DMS53 treated with DMSO at 0.1 percent for 48 hours (cell line): Measurements from ENCODE around the gene CHD9.

ENCODE experiments used
- DNase-seq: peaks from one replicate; lab custom pipeline; 2025; ENCODE audit not compliant: unreplicated experiment; lab: John Stamatoyannopoulos, UW

Gene CHD9

GRCh38 chr16:53356478-53357207 is 301.9 kb downstream of the CHD9 start:
- DNase-seq: no peak

GRCh38 chr16:53357208-53357586 is 302.4 kb downstream of the CHD9 start:
- DNase-seq: no peak

GRCh38 chr16:53357955-53358354 is 303.2 kb downstream of the CHD9 start:
- no peak for DNase-seq

- no peak for DNase-seq
Measured at GRCh38 chr16:53358884-53359283, 304.1 kb downstream of the CHD9 start.

GRCh38 chr16:53369921-53370320 is 315.1 kb downstream of the CHD9 start:
- no peak for DNase-seq

- no peak for DNase-seq
Measured at GRCh38 chr16:53370827-53371226, 316.0 kb downstream of the CHD9 start.

- DNase-seq: peak; percentile 86
Measured at GRCh38 chr16:53372992-53373871, 318.4 kb downstream of the CHD9 start.

GRCh38 chr16:53374800-53375199 is 320.0 kb downstream of the CHD9 start:
- DNase-seq: no peak

GRCh38 chr16:53378138-53378537 is 323.3 kb downstream of the CHD9 start:
- no peak for DNase-seq
